IPS DF 19.7 (cell line): ENCODE data around the gene PAAF1.

Source experiments
- DNase-seq: peaks from one replicate; pipeline ENCODE4 v3.0.0-alpha.2; 2013; ENCODE audit warnings: low read depth, low spot score

The PAAF1 gene

DNA sequence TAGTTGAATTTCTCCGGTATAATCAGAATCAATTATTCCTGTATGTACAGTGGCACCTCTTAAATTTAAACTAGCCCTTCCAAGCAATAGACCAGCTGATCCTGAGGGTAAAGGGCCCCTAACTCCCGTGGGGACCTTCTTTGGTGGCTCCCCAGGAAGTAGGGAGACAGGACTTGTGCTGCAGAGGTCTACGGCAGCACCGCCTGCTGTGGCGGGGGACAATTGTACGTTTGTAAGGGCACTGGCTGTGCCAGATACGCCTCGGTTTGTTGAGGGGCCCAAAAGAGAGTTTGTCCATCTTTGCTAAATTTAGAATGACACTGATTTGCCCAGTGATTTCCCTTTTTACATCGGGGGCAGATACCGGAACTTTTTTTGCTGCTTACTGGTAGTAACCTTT is 68.1 kb downstream of the PAAF1 start:
- DNase-seq, result no peak

DNA sequence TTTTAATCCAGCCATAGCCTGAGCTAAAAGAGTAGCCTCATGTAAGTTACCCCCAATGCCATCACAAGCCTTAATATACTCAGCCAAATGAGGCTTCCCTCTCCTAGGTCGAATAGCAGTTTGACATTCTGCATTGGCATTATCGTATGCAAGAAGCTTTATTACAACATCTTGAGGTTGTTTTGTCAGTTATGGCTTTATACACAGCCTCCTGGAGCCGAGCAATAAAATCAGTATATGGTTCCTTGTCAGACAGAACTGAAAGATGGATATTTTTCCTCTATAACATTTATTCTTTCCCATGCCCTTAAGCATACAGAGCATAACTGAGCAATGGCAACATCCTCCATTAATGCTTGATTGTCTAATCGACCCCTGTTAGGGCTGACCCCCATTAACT is 68.6 kb downstream of the PAAF1 start:
- DNase-seq, result no peak

GRCh38 chr11:73946798-73947458 is 70.1 kb downstream of the PAAF1 start:
- no peak for DNase-seq

- no peak for DNase-seq
Observed at GRCh38 chr11:73949246-73949645, 72.4 kb downstream of the PAAF1 start.

DNA sequence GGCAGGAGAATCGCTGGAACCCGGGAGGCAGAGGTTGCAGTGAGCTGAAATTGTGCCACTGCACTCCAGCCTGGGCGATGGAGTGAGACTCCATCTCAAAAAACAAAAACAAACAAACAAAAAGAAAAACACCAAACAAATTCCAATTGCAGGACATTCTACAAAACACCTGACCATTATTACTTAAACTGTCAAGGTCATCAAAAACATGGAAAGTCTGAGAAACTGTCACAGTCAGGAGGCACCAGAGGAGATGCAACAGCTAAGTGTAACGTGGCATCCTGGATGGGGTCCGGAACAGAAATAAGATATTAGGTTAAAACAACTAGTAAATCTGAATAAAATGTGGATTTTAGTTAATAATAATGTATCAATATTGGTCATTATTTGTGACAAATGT is 73.1 kb downstream of the PAAF1 start:
- DNase-seq, result no peak

GRCh38 chr11:73950869-73951710 is 74.3 kb downstream of the PAAF1 start, which contains the start of gene DNAJB13:
DNAJB13 (plus strand) TSS chr11:73951026; CDS start chr11:73951070, 44 bp downstream.
- peak; percentile 65 for DNase-seq

- no peak for DNase-seq
Observed at GRCh38 chr11:73951797-73952196, 75.0 kb downstream of the PAAF1 start.

DNA sequence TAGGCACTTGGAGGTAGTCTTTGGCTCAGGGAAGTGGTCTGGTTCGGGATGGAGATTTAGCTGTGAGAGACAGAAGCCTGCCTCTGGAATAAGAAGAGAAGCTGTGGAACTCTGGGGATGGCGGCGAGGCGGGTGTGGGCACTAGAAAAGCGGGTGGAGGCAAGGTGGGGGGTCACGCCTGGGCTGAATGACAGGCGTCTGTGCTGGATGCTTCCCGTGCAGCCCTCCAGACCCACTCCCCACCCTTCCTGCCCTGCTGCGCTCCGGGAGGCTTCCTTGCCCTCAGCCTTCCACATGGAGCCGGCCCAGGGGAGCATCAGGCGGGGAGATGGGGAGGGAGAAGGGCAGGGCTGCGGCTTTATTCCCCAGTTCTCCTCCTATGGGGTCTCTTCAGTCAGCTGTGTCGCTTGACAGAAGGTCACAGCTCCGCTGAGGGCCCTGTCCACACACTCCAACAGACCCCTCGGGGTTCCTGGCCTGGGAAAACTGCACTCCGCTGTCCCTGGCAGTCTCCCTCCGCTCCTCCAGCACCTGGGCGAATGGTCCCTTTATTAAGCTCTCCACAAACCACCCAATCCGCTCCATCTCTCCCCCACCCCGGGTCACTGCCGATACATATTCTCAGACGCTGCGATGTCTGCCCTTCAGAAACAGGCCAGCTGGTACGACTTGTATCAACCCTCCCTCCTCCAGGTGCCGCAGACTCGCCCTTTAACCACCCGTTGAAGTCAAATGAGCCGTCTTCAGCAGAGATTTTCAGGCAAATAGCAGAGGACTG is 80.3 kb downstream of the PAAF1 start:
- DNase-seq, result no peak

- DNase-seq, result no peak
Observed at GRCh38 chr11:73957654-73958361, 81.0 kb downstream of the PAAF1 start.

- no peak for DNase-seq
Observed at GRCh38 chr11:73958521-73959141, 81.8 kb downstream of the PAAF1 start.

GRCh38 chr11:73961321-73961720 is 84.5 kb downstream of the PAAF1 start:
- DNase-seq, result no peak

DNA sequence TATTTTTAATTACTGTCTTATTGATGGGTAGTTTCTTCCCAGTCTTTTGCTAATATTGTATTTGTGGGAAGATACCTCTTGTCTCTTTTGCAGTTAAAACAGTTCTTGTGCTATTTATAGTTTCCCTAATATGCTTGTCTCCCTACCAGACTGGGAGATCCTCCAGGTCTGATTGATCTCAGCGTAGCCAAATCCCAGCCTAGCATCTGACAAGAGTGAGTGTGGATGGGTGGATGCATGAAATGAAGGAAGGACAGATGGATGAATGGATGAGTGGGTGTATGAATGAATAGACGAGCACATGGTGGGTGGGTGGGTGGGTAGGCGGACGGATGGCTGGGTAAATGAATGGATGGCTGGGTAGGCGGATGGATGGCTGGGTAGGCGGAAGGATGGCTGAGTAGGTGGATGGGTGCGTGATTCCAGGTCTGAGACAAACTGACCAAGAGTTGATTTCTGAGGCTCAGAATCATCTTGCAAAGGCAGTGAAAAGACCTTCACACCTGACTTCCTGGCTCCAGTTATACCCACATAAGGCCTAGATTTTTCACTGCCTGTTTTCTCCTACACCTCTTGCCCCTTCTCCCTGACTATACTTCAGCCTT is 85.4 kb downstream of the PAAF1 start:
- DNase-seq, result no peak

DNA sequence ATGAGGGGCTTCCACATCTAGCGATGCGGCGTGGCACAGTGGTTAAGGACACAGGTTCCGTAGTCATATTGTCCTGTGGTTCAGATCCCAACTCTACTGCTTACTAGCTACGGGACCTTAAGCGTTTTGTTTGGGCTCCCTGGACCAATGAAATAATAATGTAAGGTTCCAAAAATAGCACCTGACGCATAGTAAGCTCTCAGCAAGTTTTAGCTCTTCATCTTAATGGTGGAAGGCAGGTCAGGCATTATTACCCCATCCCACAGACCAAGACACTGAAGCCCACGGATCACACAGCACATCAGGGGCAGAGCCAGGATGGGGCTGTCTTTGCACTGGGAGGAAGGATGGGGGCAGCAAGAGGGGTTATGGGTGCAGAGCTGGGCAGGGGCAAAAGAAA is 87.1 kb downstream of the PAAF1 start:
- DNase-seq, result no peak

- DNase-seq, result no peak
Observed at GRCh38 chr11:73965076-73965763, 88.4 kb downstream of the PAAF1 start.

GRCh38 chr11:73965764-73966121 is 88.9 kb downstream of the PAAF1 start:
- DNase-seq, result no peak

DNA sequence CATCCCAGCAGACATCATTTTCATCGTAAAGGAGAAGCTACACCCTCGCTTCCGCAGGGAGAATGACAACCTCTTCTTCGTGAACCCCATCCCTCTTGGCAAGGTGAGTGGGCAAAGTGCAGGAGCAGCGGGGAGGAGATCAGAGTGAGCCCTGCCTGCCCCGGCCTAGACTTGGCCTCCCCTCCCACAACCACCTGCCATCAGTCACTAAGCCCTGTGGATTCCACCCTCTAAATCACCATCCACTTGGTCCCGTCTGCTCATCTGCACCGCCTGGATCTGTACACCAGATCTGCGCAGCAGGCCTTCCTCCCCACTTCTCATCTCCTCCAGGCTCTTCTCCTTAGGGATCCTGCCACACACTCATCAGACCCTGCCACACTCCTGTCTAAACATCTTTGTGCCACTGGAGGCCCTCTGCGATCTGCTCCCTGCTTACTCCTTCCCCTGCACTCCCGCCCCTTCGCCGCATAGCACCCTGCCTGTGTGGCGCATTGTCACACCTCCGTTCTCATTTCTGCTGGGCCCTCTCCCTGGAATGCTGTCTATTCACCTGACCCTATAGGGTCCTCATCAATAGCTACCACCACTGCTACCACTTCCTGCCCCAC is 91.7 kb downstream of the PAAF1 start:
- DNase-seq, result no peak

DNA sequence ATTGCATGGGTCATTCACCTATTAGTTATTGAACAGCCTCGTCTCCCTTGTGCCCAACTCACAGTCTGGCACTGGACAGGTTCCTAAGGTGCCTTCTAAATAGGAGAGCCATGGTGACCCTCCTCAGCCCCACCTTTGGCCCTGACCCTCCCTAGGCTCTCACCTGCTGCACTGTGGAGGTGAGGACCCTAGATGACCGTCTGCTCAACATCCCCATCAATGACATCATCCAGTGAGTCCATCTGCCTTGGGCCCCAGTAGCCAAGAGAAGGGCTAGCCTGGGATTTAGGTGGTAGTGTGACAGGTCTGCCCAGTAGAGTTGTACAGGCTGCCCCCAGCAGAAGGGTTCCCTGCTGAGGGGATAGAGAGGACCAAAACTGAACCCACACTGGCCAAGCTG is 92.3 kb downstream of the PAAF1 start:
- no peak for DNase-seq

DNA sequence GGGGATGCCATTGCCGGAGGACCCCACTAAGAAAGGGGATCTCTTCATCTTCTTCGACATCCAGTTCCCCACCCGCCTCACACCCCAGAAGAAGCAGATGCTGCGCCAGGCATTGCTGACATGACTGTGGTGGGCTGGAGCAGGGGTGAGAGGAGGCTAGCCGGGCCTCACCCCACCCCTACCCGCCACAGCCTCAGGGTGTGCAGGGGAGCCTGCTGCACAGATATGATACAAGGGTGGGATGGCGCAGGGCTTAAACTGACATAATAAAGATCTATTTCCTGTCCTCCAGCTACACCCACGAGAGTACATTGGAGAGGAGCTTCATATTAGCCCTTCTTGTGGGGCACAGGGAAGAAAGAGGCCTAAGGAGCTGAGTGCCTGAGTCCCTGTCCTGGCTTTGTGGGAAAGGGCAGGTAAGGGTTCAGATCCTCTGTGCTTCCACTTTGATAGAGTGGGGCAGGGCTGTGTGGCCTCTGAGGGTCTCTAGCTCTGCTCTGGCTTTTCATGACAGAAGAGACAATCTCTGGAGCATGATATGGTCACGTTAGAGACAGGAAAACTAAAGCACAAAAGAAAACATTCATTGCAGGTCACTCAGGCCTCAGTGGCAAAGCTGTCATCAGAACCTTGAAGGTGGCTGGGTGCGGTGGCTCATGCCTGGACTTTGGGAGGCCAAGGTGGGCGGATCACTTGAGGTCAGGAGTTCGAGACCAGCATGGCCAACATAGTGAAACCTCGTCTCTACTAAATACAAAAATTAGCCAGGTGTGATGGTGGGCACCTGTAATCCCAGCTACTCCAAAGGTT is 93.4 kb downstream of the PAAF1 start:
- no peak for DNase-seq

GRCh38 chr11:73971175-73971719 is 94.4 kb downstream of the PAAF1 start:
- no peak for DNase-seq
